Activated CD4-positive, alpha-beta memory T cell treated with anti-CD3 and anti-CD28 coated beads, Interleukin-2, amount 10 ng/mL, durations not matched to agents 7 days and 5 days (primary cell): ENCODE measurements around the gene CPZ. TPM values are rescaled to one million over a fixed set of nuclear protein-coding genes. Genes with fewer than 3 reads are reported as not detected.

Source experiments
- CTCF ChIA-PET: fragments of 350-600 bp; sonication (Branson Sonifier 250); formaldehyde crosslinking; loops from one replicate; lab custom pipeline; 2021; ENCODE audit warnings: antibody characterized with exemption, inconsistent platforms; lab: Charles Lee
- POLR2A ChIA-PET: fragments of 350-600 bp; sonication (Branson Sonifier 250); formaldehyde crosslinking; loops from one replicate; lab custom pipeline; 2021; ENCODE audit warnings: antibody characterized with exemption; lab: Charles Lee
- DNase-seq: peaks from one replicate; pipeline ENCODE4 v3.0.0-alpha.2; 2020
- H3K27ac Mint-ChIP-seq: one replicate; pipeline ENCODE4 v1.8.0; 2021; ENCODE audit warnings: mild to moderate bottlenecking, mixed read lengths
- H3K27me3 Mint-ChIP-seq: one replicate; pipeline ENCODE4 v1.8.0; 2021; ENCODE audit warnings: mixed read lengths
- H3K36me3 Mint-ChIP-seq: one replicate; pipeline ENCODE4 v1.8.0; 2021; ENCODE audit warnings: low read depth, mixed read lengths
- H3K4me1 Mint-ChIP-seq: one replicate; pipeline ENCODE4 v1.8.0; 2021; ENCODE audit warnings: mixed read lengths
- H3K4me3 Mint-ChIP-seq: one replicate; pipeline ENCODE4 v1.8.0; 2021; ENCODE audit warnings: mild to moderate bottlenecking, mixed read lengths
- H3K9me3 Mint-ChIP-seq: one replicate; pipeline ENCODE4 v1.8.0; 2021; ENCODE audit warnings: mixed read lengths
- total RNA-seq, 2 experiments: library from RNA; stranded (reverse); gene quantifications; one replicate each; pipeline ENCODE4 v1.2.3, GENCODE V29; 2021

Gene CPZ
- total RNA-seq, 2 experiments from 2014 or later = 0.48 to 0.75 TPM

DNA sequence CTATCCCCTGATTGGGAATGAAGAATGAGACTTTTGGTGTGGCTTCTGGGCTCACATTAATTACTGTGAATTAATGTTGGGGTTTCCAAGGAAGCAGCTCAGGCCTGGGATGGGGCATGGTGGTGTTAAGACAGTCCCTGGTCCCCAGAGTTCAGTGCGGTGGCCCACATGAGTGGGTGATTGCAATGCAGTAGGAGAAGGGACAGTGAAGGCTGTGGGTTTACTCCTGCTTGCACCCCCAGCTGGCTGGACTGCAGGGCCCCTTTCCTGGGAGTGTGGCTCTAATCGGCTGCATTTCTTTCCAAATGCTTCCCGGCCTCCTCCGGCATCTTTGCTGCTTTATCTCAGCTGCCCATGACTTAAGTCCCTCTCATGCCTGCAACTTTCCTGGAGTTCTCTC, 40.5 kb upstream of the CPZ start:
- Mint-ChIP-seq H3K27ac (no peak overlapping the region), H3K27me3 (no peaks in the 10 kb centered on the region), H3K36me3 (no peaks in the 10 kb centered on the region), H3K4me1 (peaks cover 2% of the 10 kb centered on the region), H3K9me3 (no peaks in the 10 kb centered on the region), H3K4me3 (no peak overlapping the region)
- ChIA-PET POLR2A (no interaction called here), CTCF (no interaction called here)
- DNase-seq = no peak

DNA sequence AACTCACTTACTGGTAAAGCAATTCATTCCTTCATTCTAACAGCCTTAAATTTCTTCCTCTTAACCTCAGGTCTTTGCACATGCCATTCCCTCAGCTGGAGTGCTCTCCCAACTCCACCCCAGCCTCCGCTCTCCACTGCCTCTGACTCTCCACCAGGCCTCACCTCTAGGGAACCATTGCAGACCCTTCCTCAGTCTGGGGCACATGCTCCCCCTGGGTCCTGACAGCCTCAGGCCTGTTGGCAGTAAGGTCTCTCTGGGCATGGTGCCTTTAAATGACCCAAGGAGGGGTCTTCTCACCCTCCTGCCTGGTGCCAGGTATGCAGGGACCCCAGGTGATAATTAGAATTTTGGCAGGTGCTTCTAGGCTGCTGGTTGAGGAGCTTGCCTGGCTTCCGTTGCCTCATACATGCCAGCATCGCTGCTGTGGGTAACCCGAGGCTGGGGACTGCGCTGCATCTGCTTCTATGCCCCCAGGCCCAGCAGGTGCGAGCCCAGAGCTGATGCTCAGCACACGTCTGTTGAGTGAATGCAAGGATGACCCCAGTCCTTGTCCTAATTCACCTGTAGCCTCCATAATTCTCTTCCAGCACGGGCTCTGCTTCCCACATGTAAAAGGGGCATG, 39.9 kb upstream of the CPZ start:
- CTCF ChIA-PET = no interaction called here
- no peak overlapping the region for H3K4me3 Mint-ChIP-seq
- POLR2A ChIA-PET = no interaction called here
- H3K27ac Mint-ChIP-seq = no peak overlapping the region
- H3K27me3 Mint-ChIP-seq = no peaks in the 10 kb centered on the region
- DNase-seq = no peak
- H3K9me3 Mint-ChIP-seq = no peaks in the 10 kb centered on the region
- no peaks in the 10 kb centered on the region for H3K36me3 Mint-ChIP-seq
- no peaks in the 10 kb centered on the region for H3K4me1 Mint-ChIP-seq

DNA sequence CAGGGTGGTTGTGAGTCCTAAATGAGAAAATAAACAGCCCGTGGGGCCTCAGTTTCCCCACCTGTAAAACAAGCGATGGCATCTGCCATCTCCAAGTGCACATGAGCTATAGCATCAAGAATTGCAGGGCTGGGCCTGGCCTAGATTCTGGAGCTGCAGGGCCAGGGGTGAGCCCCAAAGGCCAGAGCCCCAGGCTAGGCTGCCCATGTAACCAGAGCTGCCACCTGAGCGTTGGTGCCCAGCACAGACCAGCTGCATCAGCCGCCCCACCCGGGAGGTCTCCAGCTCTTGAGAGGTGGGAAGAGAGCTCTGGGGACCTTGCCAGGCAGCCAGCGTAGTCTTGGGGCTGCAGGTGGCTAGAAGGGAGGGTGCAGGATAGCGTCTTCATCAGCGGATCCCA, 39.3 kb upstream of the CPZ start:
- ChIA-PET POLR2A (no interaction called here), CTCF (no interaction called here)
- H3K4me3 Mint-ChIP-seq = no peak overlapping the region
- no peaks in the 10 kb centered on the region for H3K27me3 Mint-ChIP-seq
- no peaks in the 10 kb centered on the region for H3K9me3 Mint-ChIP-seq
- H3K36me3 Mint-ChIP-seq = no peaks in the 10 kb centered on the region
- DNase-seq = no peak
- H3K27ac Mint-ChIP-seq = no peak overlapping the region
- H3K4me1 Mint-ChIP-seq = no peaks in the 10 kb centered on the region

DNA sequence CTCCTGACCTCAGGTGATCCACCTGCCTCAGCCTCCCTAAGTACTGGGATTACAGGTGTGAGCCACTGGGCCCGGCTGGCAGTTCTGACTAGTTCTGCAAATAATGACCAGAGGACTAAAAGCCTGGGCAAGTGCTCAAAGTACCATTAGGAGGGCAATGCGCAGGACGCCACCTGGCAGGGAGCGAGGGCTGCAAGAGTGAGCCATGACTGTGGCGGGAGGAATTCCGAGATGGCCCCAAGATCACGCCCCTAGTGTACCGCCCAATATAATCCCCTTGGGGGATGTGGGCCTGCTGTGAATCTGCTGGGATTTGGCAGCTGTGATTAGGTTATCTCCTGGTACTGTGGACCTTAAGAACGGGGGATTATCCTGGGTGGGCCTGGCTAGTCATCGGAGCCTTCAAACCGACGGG, 38.6 kb upstream of the CPZ start:
- ChIA-PET POLR2A (no interaction called here), CTCF (no interaction called here)
- Mint-ChIP-seq H3K27me3 (no peaks in the 10 kb centered on the region), H3K27ac (no peak overlapping the region), H3K36me3 (no peaks in the 10 kb centered on the region), H3K9me3 (no peaks in the 10 kb centered on the region), H3K4me1 (no peaks in the 10 kb centered on the region), H3K4me3 (no peak overlapping the region)
- no peak for DNase-seq

DNA sequence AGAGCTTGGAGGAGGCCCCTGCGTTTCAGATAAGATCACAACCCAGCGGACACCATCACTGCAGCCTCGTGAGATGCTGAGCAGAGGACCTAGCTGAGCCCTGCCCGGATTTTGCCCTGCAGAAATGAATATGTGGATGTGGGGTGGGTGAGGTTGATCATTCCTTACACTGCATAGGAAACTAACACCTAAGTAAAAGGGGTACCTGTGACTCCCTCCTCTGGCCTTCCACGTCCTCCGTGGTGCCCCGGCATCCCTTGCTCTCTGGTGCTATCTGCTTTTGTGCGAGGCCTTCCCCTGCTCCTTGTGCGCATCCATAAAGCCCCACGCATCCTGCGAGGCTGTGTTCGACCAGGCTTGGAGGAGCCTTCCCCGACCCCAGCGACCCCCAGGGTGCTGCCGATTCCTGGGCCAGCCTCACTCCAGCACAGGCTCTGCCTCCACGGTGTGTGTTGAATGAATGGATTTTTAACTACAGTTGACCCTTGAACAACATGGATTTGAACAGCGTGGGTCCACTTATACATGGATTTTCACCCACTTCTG, 37.9 kb upstream of the CPZ start:
- H3K9me3 Mint-ChIP-seq = no peaks in the 10 kb centered on the region
- H3K27ac Mint-ChIP-seq = no peak overlapping the region
- CTCF ChIA-PET = no interaction called here
- no peak for DNase-seq
- no peaks in the 10 kb centered on the region for H3K4me1 Mint-ChIP-seq
- no peaks in the 10 kb centered on the region for H3K36me3 Mint-ChIP-seq
- no peaks in the 10 kb centered on the region for H3K27me3 Mint-ChIP-seq
- no peak overlapping the region for H3K4me3 Mint-ChIP-seq
- POLR2A ChIA-PET = no interaction called here

DNA sequence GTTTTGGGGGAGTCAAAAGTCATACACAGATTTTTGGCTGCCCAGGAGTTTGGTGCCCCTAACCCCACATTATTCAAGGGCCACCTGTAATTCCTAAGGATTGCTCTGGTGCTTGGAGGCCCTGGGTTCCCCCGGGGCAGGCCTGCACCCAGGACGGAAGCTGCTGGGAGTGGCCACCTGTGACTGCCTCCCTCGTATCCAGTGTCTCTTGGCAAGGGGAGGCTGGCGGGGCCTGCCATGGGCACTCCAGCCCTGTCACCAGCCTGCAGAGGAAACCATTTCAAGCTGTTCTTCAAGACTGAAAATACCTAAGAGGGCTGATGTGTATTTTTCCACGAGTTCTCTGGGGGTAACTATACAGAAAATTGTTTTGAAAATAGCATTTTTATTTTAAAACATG, 36.8 kb upstream of the CPZ start:
- CTCF ChIA-PET = no interaction called here
- no peaks in the 10 kb centered on the region for H3K9me3 Mint-ChIP-seq
- no peak overlapping the region for H3K4me3 Mint-ChIP-seq
- H3K27ac Mint-ChIP-seq = no peak overlapping the region
- H3K27me3 Mint-ChIP-seq = no peaks in the 10 kb centered on the region
- POLR2A ChIA-PET = no interaction called here
- no peaks in the 10 kb centered on the region for H3K36me3 Mint-ChIP-seq
- DNase-seq = no peak
- no peaks in the 10 kb centered on the region for H3K4me1 Mint-ChIP-seq

DNA sequence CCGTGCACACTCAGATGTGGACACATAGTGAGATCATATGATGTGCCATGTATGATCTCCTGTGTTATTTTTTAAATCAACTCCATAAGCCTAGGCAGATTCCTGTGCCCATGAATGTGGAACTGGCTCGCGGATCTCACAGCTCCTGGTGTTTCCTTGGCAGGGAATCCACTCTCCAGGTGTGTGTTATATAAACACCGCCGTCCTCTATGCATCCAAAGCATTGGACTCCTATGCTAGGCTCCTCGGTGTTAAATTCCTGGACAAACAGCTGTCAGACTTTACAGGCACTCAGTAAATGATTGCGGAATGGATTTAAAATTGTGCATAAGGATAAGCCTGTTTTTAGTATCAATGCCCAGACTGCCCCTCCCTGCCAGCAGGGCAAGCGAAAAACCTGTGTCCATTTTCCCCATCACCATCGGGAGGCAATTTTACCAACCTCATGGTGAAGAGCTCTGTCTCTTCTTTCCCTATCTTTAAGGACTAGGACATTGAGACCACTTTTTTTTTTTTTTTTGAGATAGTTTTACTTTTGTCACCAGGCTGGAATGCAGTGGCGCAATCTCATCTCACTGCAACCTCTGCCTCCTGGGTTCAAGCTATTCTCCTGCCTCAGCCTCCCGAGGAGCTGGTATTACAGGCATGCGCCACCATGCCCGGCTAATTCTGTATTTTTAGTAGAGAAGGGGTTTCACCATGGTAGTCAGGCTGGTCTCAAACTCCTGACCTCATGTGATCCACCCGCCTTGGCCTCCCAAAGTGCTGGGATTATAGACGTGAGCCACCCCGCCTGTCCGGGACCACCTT, 36.0 kb upstream of the CPZ start:
- no peaks in the 10 kb centered on the region for H3K9me3 Mint-ChIP-seq
- H3K4me3 Mint-ChIP-seq = no peak overlapping the region
- no peak for DNase-seq
- ChIA-PET CTCF (no interaction called here), POLR2A (no interaction called here)
- H3K27me3 Mint-ChIP-seq = no peaks in the 10 kb centered on the region
- H3K4me1 Mint-ChIP-seq = no peaks in the 10 kb centered on the region
- no peaks in the 10 kb centered on the region for H3K36me3 Mint-ChIP-seq
- H3K27ac Mint-ChIP-seq = no peak overlapping the region

DNA sequence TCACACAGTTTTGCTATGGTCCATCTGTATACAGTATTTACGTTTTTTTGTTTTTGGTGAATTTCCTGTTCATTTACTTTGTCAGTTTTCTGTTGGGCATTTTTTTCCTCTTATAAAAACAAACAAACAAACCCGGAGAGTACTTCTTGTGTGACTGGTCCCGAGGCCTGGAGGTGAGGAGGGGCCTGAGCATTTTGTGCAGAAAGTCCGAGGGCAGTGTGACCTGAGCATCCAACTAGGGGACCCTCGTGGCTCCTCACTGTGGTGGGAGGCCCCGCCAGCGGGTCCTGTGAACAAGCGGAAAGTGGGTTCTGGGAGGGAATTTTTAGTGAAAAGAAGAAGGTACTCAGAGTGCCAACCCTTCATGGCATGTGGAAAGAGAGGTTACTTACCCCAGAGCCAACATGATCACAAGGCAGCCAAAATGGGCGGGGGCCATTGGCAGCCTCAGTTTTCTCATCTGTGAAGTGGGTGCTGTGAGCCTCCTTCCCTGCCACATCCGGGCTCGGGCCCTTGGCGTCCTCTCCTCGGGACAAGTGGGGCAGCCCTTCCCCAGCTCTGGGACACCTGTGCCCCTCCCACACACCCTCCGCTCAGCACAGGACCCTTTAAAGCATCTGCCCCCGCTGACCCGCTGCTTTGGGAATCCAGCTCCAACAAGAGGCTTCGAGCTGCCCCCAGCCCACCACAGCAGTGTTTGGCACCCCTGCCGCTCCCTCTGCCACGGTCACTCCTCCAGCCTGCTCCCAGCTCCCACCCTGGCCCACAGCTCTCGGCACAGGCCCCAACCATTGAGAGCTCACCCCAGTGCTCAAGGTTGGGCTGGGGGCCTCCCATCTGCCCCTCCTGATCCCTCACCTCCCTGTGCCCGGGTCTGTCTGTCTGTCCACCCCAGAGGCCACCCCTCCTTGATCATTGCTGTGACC, 35.2 kb upstream of the CPZ start:
- Mint-ChIP-seq H3K27me3 (no peaks in the 10 kb centered on the region), H3K4me3 (no peak overlapping the region), H3K27ac (no peak overlapping the region), H3K36me3 (no peaks in the 10 kb centered on the region), H3K9me3 (no peaks in the 10 kb centered on the region), H3K4me1 (no peaks in the 10 kb centered on the region)
- ChIA-PET POLR2A (no interaction called here), CTCF (no interaction called here)
- DNase-seq = no peak

DNA sequence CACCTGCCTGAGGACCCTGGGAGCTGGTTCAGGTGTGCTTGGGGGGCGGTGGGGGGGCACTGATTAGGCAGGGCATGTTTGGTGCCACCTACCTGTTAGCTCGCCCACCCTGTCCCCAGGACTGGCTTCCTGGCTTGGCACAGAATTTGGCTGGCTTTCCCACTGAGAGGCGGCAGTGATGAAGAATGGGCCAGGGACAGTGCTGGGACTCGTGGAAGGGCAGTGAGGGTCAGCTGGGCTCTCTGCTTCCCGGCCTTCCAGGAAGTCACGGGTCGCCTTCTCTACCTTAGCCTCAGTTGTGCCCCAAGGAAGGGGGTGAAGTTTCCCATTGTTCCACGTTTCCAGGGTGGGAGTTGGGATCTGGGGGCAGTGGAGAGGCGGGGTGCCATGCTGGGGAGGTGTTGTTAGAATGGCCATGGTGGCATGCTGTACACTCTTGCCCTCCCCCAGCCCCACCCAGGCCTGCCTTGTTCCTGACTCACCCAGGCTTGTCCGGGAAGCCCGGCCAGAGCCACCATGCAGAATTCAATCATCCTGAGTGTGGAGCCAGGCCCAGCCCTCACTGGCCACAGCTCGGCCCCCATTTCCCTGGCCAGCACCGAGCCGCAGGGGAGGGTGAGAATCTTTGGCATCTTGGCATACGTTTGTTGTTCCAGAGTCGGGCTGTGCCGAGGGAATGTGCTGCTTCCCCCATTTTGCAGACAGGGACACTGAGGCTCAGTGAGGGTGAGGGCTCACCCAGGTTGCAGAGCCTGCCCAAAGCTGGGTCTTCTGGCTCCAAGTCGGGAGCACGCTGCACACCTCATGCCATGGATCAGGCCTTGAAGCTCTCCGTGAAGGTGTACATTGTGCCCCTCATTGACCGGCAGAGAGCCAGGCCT, 34.2 kb upstream of the CPZ start:
- CTCF ChIA-PET = no interaction called here
- H3K9me3 Mint-ChIP-seq = no peaks in the 10 kb centered on the region
- H3K4me3 Mint-ChIP-seq = no peak overlapping the region
- no peaks in the 10 kb centered on the region for H3K27me3 Mint-ChIP-seq
- no peaks in the 10 kb centered on the region for H3K4me1 Mint-ChIP-seq
- H3K36me3 Mint-ChIP-seq = no peaks in the 10 kb centered on the region
- H3K27ac Mint-ChIP-seq = no peak overlapping the region
- no peak for DNase-seq
- POLR2A ChIA-PET = no interaction called here

DNA sequence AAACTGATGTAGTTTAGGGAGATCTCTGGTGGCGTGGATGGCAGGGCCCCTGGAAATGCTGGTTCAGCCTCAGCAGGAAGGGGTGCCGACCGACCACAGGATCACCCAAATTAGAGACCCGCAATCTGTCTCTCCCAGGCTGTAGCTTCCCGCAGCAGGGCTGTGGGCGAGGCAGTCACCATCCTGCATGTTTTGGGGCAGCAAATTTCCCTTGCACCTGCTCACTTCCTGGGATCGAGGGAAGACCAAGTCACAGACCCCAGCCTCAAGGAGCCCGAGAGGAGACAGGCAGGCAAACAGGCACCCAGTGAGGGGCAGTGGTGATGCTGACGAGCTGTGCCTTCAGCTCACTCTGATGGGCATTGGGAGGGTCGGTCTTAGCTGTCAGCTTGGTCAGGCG, 33.6 kb upstream of the CPZ start:
- no peak overlapping the region for H3K4me3 Mint-ChIP-seq
- H3K27ac Mint-ChIP-seq = no peak overlapping the region
- DNase-seq = no peak
- no peaks in the 10 kb centered on the region for H3K4me1 Mint-ChIP-seq
- no peaks in the 10 kb centered on the region for H3K9me3 Mint-ChIP-seq
- no peaks in the 10 kb centered on the region for H3K36me3 Mint-ChIP-seq
- H3K27me3 Mint-ChIP-seq = no peaks in the 10 kb centered on the region
- ChIA-PET POLR2A (no interaction called here), CTCF (no interaction called here)

DNA sequence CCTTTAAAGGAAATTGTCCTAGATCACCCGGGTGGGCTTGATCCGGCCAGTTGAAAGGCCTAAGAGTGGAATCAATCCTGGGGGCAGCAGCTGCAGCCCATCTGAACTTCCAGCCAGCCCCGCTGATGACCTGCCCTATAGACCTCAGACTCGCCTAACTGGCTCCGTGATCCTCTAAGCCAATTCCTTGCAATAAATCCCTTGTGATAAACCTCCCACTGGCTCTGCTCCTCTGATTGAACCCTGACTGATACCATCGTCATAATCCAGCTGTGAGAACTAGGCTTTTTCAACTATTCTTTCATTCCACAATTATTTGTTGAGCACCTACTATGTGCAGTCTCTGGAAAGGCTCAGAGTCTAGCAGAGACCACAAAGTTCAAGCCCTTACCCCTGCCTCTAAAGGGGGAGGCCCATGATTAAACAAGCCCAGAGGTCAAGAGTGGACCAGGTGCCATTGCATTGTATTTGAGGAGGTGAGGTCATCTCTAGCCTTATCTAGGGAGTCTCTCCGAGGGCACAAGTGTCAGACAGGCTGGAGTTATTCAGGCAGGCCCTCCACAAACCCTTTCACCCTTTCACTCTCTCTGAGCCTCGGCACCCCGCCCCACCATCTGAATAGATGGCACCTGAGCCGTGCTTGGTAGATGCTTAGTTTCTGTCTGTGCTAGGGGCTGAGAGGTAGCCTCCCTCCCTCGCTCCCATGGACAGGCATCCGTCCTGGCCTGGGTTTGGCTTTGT, 32.9 kb upstream of the CPZ start:
- POLR2A ChIA-PET = no interaction called here
- H3K27me3 Mint-ChIP-seq = no peaks in the 10 kb centered on the region
- CTCF ChIA-PET = no interaction called here
- H3K36me3 Mint-ChIP-seq = no peaks in the 10 kb centered on the region
- no peaks in the 10 kb centered on the region for H3K4me1 Mint-ChIP-seq
- no peak for DNase-seq
- no peak overlapping the region for H3K4me3 Mint-ChIP-seq
- H3K27ac Mint-ChIP-seq = no peak overlapping the region
- no peaks in the 10 kb centered on the region for H3K9me3 Mint-ChIP-seq
